ENCODE results near the gene HEPHL1.
"Not testable (repeated sequence)": the region's sequence is repeated elsewhere in the genome, so short reads cannot be mapped to it uniquely, and the experiment has no call there.

The HEPHL1 gene

GRCh38 chr11:94020777-94021481, at the start of gene HEPHL1:
TSS of gene HEPHL1 (plus strand) at chr11:94021354. CDS start at chr11:94021369, 15 bp downstream.
- no peak for DNase-seq (ENCODE audit: low read depth, low spot score)

DNA sequence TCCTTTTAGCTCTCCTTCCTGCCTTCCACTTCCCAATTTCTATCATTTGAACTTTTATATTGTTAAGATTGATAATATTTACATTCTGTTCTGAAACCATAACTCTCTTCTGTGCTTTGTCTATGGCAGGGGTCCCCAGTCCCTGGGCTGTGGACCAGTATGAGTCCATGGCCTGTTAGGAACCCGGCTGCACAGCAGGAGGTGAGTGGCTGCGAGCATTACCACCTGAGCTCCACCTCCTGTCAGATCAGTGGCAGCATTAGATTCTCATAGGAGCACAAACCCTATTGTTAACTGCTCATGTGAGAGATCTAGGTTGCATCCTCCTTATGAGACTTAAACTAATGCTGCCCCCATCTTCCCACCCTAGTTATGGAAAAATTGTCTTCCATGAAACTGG, 48.4 kb upstream of the HEPHL1 start:
- DNase-seq (ENCODE audit: low read depth, low spot score): no peak

- not testable (repeated sequence) for DNase-seq (ENCODE audit: low read depth, low spot score)
Measured at GRCh38 chr11:93973322-93974051, 47.7 kb upstream of the HEPHL1 start.

GRCh38 chr11:93974759-93975158, 46.4 kb upstream of the HEPHL1 start:
- DNase-seq (ENCODE audit: low read depth, low spot score): no peak

DNA sequence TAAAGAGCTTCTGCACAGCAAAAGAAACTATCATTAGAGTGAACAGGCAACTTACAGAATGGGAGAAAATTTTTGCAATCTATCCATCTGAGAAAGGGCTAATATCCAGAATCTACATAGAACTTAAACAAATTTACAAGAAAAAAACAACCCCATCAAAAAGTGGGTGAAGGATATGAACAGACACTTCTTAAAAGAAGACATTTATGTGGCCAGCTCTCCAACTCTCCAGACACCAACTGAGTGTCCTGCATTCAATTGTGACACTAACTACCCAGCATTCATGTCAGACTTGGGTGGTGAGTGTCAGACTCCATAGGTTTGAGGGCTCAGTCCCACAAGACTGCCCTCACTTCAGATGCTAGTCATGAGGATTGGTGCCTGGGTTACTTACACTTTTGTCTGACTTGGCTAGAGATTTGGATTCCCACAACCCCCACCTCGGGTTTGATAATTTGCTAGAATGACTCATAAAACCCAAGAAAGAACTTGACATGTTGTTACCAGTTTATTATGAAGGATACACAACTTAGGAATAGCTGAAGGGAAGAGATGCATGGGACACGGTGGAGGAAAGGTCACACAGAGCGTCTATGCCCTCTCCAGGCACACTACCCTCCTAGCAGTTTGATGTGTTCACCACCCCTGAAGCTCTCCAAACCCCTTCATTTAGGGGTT, 44.4 kb upstream of the HEPHL1 start:
- DNase-seq (ENCODE audit: low read depth, low spot score): not testable (repeated sequence)

DNA sequence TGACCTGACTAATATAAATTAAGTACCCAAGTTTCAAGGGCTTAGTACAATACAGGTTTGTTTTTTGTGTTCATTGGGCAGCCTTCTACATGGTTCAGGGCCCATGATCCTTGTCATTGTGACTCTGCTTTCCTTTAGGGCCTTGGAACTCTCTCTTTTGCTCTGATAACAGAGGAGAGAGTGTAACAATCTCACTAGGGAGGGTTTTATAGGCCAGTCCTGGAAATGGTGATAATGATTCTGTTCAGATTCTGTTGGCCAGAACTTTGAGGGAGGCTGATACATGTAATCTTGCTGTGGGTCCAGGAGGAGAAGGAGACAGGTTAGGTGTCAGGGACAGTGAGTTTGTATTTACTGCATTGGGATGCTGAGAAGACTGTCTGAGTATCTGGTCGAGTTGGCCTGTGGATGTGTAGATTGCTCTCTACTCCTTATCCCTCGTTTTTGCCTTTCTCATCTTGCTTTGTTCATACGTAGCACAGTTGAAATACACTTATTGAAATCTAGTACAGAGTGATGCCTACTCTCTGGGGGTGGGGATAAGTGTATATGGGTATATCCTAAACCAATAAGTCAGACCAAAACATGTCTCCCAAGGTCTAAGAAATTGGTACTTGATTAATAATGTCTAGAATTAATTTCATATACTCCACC, 37.5 kb upstream of the HEPHL1 start:
- no peak for DNase-seq (ENCODE audit: low read depth, low spot score)

- DNase-seq (ENCODE audit: low read depth, low spot score): no peak
Measured at GRCh38 chr11:93984196-93984567, 37.0 kb upstream of the HEPHL1 start.

DNA sequence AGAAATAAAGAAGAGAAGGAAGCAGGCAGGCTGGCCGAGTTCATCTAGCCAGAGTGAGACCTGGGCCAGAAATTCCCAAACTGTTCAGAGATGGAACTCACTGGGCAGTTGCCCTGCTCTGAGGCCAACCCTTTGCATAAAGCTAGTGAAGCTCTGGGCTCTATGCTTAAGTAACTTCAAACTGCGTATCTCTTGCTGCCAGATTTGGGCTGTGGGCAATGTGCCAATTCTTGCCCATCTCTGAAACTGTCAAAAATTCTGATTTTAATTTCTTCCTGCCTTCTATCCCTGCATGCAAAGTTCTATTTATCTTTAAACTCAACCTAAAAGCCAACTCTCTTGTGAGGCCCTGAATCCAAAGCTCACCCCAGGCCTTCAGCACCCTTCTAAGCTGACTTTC, 36.2 kb upstream of the HEPHL1 start:
- no peak for DNase-seq (ENCODE audit: low read depth, low spot score)

DNA sequence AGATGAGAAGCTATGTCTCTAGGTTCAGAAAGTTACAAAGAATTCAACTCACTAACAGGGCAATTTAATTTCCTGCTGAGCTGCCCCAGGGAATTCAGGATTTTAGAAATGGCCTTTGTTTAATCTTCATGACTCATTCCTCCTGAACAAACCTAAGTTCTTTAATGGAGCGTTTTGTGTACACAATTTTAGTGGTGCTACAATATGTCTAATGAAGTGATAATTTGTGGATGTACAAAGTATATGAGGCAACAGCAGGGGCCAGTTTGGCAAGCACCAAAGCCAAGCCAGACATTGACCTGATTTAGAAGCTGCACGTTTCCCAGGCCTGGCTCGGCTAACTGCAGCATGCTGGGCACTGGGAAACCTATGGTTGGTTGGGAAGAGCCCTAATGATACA, 34.4 kb upstream of the HEPHL1 start:
- DNase-seq (ENCODE audit: low read depth, low spot score): no peak

DNA sequence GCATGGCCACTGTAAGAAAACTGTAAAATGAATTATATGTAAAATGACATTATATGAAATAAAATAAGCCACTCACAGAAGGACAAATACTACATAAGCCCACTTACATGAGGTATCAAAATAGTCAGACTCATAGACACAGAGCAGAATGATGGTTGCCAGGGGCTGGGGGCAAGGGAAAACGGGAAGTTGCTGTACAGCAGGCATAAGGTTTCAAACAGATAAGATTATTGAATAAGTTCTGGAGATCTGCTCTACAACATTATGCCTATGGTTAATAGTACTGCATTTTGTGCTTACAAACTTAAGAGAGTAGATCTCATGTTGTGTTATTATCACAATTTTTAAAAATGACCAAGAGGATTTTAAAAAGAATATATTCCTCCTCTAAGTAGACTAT, 32.7 kb upstream of the HEPHL1 start:
- no peak for DNase-seq (ENCODE audit: low read depth, low spot score)

GRCh38 chr11:93988912-93989311, 32.2 kb upstream of the HEPHL1 start:
- DNase-seq (ENCODE audit: low read depth, low spot score): no peak

- no peak for DNase-seq (ENCODE audit: low read depth, low spot score)
Measured at GRCh38 chr11:93993747-93994146, 27.4 kb upstream of the HEPHL1 start.

- DNase-seq (ENCODE audit: low read depth, low spot score): no peak
Measured at GRCh38 chr11:93997741-93998140, 23.4 kb upstream of the HEPHL1 start.

GRCh38 chr11:94000659-94001058, 20.5 kb upstream of the HEPHL1 start:
- no peak for DNase-seq (ENCODE audit: low read depth, low spot score)

GRCh38 chr11:94002226-94002625, 18.9 kb upstream of the HEPHL1 start:
- DNase-seq (ENCODE audit: low read depth, low spot score): no peak

- DNase-seq (ENCODE audit: low read depth, low spot score): no peak
Measured at GRCh38 chr11:94007426-94007825, 13.7 kb upstream of the HEPHL1 start.

DNA sequence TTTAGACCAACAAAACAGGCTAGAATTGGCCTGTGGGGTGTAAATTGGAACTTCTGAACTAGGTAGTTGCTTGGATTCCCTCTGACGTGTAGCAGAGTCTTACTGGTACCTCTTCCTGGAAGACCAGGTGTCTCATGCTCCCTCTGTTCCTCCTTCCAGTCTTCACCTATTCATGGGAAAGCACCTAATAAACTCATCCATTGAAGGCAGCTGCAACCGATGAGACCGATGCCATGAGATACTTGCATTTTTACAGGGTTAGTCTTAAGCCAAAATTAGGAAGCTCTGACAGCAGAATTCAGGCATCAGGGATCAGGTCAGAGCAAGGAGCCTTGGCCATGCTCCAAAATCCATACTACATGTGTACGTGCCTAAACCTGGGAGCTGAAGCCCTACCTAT, 13.2 kb upstream of the HEPHL1 start:
- DNase-seq (ENCODE audit: low read depth, low spot score): no peak

DNA sequence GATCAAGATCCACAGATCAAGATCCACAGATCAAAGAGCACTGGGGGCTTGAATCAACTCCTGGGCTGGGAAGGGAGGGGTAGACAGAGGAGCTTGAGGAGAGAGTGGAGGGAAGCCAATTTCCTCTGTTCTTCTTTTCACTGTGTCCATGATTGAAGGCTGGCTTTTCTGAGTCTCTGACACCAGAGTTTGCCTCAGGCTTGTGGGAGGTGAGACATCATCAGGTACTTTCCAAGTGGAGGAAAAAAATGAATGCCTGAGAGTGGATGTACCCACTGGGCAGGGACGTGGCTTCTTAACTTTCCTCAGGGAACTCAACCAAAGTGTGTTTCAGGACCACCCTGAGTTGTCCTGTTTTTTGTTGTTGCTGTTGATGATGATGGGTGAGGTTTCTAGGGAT, 11.0 kb upstream of the HEPHL1 start:
- no peak for DNase-seq (ENCODE audit: low read depth, low spot score)

GRCh38 chr11:94011478-94011877, 9.7 kb upstream of the HEPHL1 start:
- no peak for DNase-seq (ENCODE audit: low read depth, low spot score)

DNA sequence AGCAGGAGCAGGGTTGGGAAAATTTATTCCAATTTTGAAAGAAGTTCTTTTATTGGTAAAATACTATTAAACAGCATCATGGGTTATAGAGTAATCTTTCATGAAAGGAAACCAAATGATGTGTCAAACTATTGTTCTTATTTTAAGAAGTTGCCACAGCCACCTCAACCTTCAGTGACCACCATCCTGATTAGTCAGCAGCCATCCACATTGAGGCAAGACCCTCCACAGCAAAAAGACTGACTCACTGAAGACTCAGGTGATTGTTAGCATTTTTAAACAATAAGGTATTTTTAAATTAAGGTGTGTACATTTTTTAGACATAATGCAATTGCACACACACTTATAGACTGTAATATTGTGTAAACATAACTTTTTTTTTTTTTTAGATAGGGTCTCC, 3.7 kb upstream of the HEPHL1 start:
- no peak for DNase-seq (ENCODE audit: low read depth, low spot score)

- DNase-seq (ENCODE audit: low read depth, low spot score): no peak
Measured at GRCh38 chr11:94018721-94019120, 2.4 kb upstream of the HEPHL1 start.

DNA sequence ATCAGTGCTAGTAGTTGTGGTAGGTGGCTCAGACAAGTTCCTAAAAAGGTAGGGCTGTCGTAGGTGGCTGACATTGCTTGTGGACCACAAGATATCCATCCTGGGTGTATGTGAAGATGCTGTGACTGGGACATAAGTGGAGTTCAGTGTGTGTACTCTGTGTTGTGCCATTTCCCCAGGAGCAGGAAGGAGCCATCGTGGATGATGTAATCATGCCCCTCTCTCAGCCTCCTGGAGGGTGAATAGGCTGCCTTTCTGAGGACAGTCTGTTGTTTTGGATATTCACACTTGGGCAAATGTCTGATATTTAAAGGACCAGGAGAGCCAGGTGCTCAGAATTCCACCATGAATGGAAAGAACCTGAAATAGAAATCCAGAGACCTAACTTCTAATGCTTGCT, 2.7 kb downstream of the HEPHL1 start:
- DNase-seq (ENCODE audit: low read depth, low spot score): no peak
